ENCODE data around the gene P2RX1.

P2RX1 gene

GRCh38 chr17:3928406-3928805, 12.1 kb upstream of the P2RX1 start:
- no peak for TF ChIP-seq CTCF (IDR thresholded peaks at IDR 0.05; ENCODE audit: insufficient read depth, low read length, missing control alignments)
- H3K4me3 ChIP-seq (ENCODE audit: low read depth, low read length): no peak overlapping the region
- POLR2A ChIA-PET: no interaction called here
- CTCF ChIA-PET: interaction anchor here (1.2 to 5.5 kb wide), 3 partner anchors 14 to 76 kb away, joined by 3 to 55 read pairs (median 5); partner anchors contain the start of gene P2RX1
- no peak for DNase-seq (ENCODE audit: low read depth, low spot score)

GRCh38 chr17:3927628-3928340, 11.5 kb upstream of the P2RX1 start:
- DNase-seq (ENCODE audit: low read depth, low spot score): no peak
- ChIA-PET CTCF (interaction anchor here (1.7 to 5.5 kb wide), 2 partner anchors 13 to 77 kb away, joined by 5 to 55 read pairs; partner anchors contain the start of gene P2RX1), POLR2A (no interaction called here)
- H3K4me3 ChIP-seq (ENCODE audit: low read depth, low read length): no peak overlapping the region
- TF ChIP-seq CTCF (IDR thresholded peaks at IDR 0.05; ENCODE audit: insufficient read depth, low read length, missing control alignments): no peak

- ChIA-PET POLR2A (no interaction called here), CTCF (interaction anchor here (5.5 kb wide), 1 partner anchor 13 kb away, joined by 55 read pairs; the partner anchor contains the start of gene P2RX1)
- no peak for DNase-seq (ENCODE audit: low read depth, low spot score)
- H3K4me3 ChIP-seq (ENCODE audit: low read depth, low read length): no peak overlapping the region
- no peak for TF ChIP-seq CTCF (IDR thresholded peaks at IDR 0.05; ENCODE audit: insufficient read depth, low read length, missing control alignments)
Measured at GRCh38 chr17:3926860-3927627, 10.8 kb upstream of the P2RX1 start.

GRCh38 chr17:3925684-3926485, 9.6 kb upstream of the P2RX1 start:
- H3K4me3 ChIP-seq (ENCODE audit: low read depth, low read length): no peak overlapping the region
- ChIA-PET POLR2A (no interaction called here), CTCF (interaction anchor here (0.6 to 5.5 kb wide), 2 partner anchors 11 to 188 kb away, joined by 3 to 55 read pairs; partner anchors contain the start of gene P2RX1)
- TF ChIP-seq CTCF (IDR thresholded peaks at IDR 0.05; ENCODE audit: insufficient read depth, low read length, missing control alignments): no peak
- no peak for DNase-seq (ENCODE audit: low read depth, low spot score)

- no peak for TF ChIP-seq CTCF (IDR thresholded peaks at IDR 0.05; ENCODE audit: insufficient read depth, low read length, missing control alignments)
- ChIA-PET CTCF (interaction anchor here (1.0 to 5.5 kb wide), 4 partner anchors 10 to 185 kb away, joined by 3 to 55 read pairs (median 4); partner anchors contain the start of gene P2RX1), POLR2A (no interaction called here)
Measured at GRCh38 chr17:3924512-3925350, 8.5 kb upstream of the P2RX1 start.

More at GRCh38 chr17:3924512-3925350, 8.5 kb upstream of the P2RX1 start:
- DNase-seq (ENCODE audit: low read depth, low spot score): no peak
- no peak overlapping the region for H3K4me3 ChIP-seq (ENCODE audit: low read depth, low read length)
